GM12878 (cell line): ENCODE data around the gene SDCCAG8. TPM values are rescaled to one million over a fixed set of nuclear protein-coding genes. Genes with fewer than 3 reads are reported as not detected.

ENCODE experiments used
- ATAC-seq: fragments of 200-7000 bp; cut with Tn5 transposase; 3 replicates; pipeline ENCODE4 v1.9.1; 2020; ENCODE audit warnings: mild to moderate bottlenecking, moderate library complexity
- BruUV-seq: library from RNA; stranded (reverse); fragments of 400-500 nt; replicated peaks from 2 replicates; lab custom pipeline; 2021; lab: Mats Ljungman, UMichigan
- CTCF ChIA-PET: fragments of 300-600 bp; sonication (Branson Sonifier 250); formaldehyde crosslinking; extraction: SDS; loops from one replicate; lab custom pipeline; 2021; ENCODE audit warnings: inconsistent platforms; lab: Yijun Ruan, JAX
- POLR2A ChIA-PET: fragments of 350-600 bp; formaldehyde crosslinking; extraction: SDS; loops from one replicate; lab custom pipeline; 2021; ENCODE audit warnings: inconsistent platforms; lab: Charles Lee
- RAD21 ChIA-PET: fragments of 300-600 bp; sonication (Branson Sonifier 250); formaldehyde crosslinking; loops from one replicate; lab custom pipeline; 2023; ENCODE audit warnings: antibody characterized with exemption; ENCODE audit not compliant: unreplicated experiment; lab: Charles Lee
- SMC1A ChIA-PET: fragments of 300-600 bp; sonication (Branson Sonifier 250); formaldehyde crosslinking; loops from one replicate; lab custom pipeline; 2023; ENCODE audit not compliant: unreplicated experiment, uncharacterized antibody; lab: Charles Lee
- DNase-seq: peaks from one replicate; pipeline ENCODE4 v3.0.0-alpha.2; 2011; ENCODE audit warnings: low read depth, low spot score
- FAIRE-seq: peaks from 3 replicates; lab custom pipeline; 2011; peaks lifted over from hg19 to GRCh38; lab: Jason Lieb, UNC
- H2AFZ ChIP-seq: 2 replicates; pipeline ENCODE4 v1.6.0; 2011; ENCODE audit warnings: low read depth, low read length, control low read depth; ENCODE audit not compliant: control insufficient read depth
- H3K27ac ChIP-seq: 2 replicates; pipeline ENCODE4 v1.5.1; 2011; ENCODE audit warnings: control low read depth; ENCODE audit not compliant: control insufficient read depth, insufficient read depth
- H3K27me3 ChIP-seq, 2 experiments: replicated peaks in 1 of 2; 2 replicates each; pipeline versions ENCODE4 v1.6.0 to v1.6.1; 2011; ENCODE audit warnings: low read length in 1 of 2; ENCODE audit not compliant: control insufficient read depth in 2 of 2, insufficient read depth in 2 of 2
- H3K36me3 ChIP-seq, 2 experiments: 2 replicates each; pipeline ENCODE4 v1.5.1; 2011; ENCODE audit warnings: low read length in 1 of 2; ENCODE audit not compliant: control insufficient read depth in 2 of 2, insufficient read depth in 2 of 2
- H3K4me1 ChIP-seq: 2 replicates; pipeline ENCODE4 v1.6.1; 2011; ENCODE audit warnings: mild to moderate bottlenecking, low read length, moderate library complexity, mixed read lengths; ENCODE audit not compliant: control insufficient read depth, insufficient read depth
- H3K4me2 ChIP-seq: 2 replicates; pipeline ENCODE4 v1.6.0; 2011; ENCODE audit warnings: control low read depth; ENCODE audit not compliant: control insufficient read depth, insufficient read depth
- H3K4me3 ChIP-seq: fragments of 200-600 bp; sonication (generic); 2 replicates; pipeline ENCODE4 v1.5.1; 2016
- H3K79me2 ChIP-seq: 2 replicates; pipeline ENCODE4 v1.6.0; 2011; ENCODE audit warnings: low read length; ENCODE audit not compliant: control insufficient read depth, insufficient read depth
- H3K9ac ChIP-seq: 2 replicates; pipeline ENCODE4 v1.8.0; 2011; ENCODE audit warnings: low read length, control low read depth, mixed read lengths; ENCODE audit not compliant: control insufficient read depth, insufficient read depth
- H3K9me3 ChIP-seq: replicated peaks from 3 replicates; pipeline ENCODE4 v1.5.1; 2011; ENCODE audit warnings: mild to moderate bottlenecking, low read length; ENCODE audit not compliant: control insufficient read depth, insufficient read depth
- H4K20me1 ChIP-seq: 2 replicates; pipeline ENCODE4 v1.6.0; 2011; ENCODE audit not compliant: control insufficient read depth, insufficient read depth
- BCL3 ChIP-seq: IDR thresholded peaks from 2 replicates; pipeline ENCODE4 v1.6.1; 2011; ENCODE audit warnings: borderline replicate concordance, low read depth, mild to moderate bottlenecking, moderate library complexity, low read length; ENCODE audit not compliant: insufficient read depth, poor library complexity, severe bottlenecking
- BHLHE40 ChIP-seq, 2 experiments: fragments of 450-650 bp in 1 of 2; IDR thresholded peaks; 2 replicates each; pipeline ENCODE4 v1.6.1; 2011 to 2017; ENCODE audit warnings: low read depth in 2 of 2, borderline replicate concordance in 1 of 2, improper control_type of control experiment in 1 of 2, low read length in 1 of 2, mild to moderate bottlenecking in 1 of 2
- BMI1 ChIP-seq: fragments of 450-650 bp; IDR thresholded peaks from 2 replicates; pipeline ENCODE4 v1.6.1; 2016; ENCODE audit warnings: mild to moderate bottlenecking, moderate library complexity, borderline replicate concordance
- CTCF ChIP-seq, 3 experiments: IDR thresholded peaks in 2 of 3; conservative IDR thresholded peaks in 1 of 3; 2 replicates each; pipeline ENCODE4 v1.5.1; 2011; ENCODE audit warnings: low read depth in 3 of 3, low read length in 3 of 3, mild to moderate bottlenecking in 3 of 3, control low read depth in 2 of 3, moderate library complexity in 2 of 3, inconsistent platforms in 1 of 3, mixed read lengths in 1 of 3; ENCODE audit not compliant: control insufficient read depth in 2 of 3, insufficient read depth in 1 of 3; ENCODE audit errors: extremely low read depth in 1 of 3
- E2F8 ChIP-seq: fragments of 450-650 bp; IDR thresholded peaks from 2 replicates; pipeline ENCODE4 v1.6.1; 2018; ENCODE audit warnings: mild to moderate bottlenecking, low read depth, moderate library complexity; ENCODE audit not compliant: partially characterized antibody
- ELK1 ChIP-seq: IDR thresholded peaks from 2 replicates; pipeline ENCODE4 v1.6.1; 2012; ENCODE audit warnings: low read depth, low read length, improper control_type of control experiment
- FOS ChIP-seq: IDR thresholded peaks from 3 replicates; pipeline ENCODE4 v1.6.1; 2011; ENCODE audit warnings: borderline replicate concordance; ENCODE audit not compliant: insufficient read length; ENCODE audit errors: extremely low read depth
- IRF4 ChIP-seq: IDR thresholded peaks from 2 replicates; pipeline ENCODE4 v1.6.1; 2011; ENCODE audit warnings: low read depth, low read length
- PRDM15 ChIP-seq: fragments of 450-650 bp; formaldehyde crosslinking; IDR thresholded peaks from 2 replicates; pipeline ENCODE4 v1.4.0; 2020; ENCODE audit warnings: mild to moderate bottlenecking, moderate library complexity
- SIN3A ChIP-seq: IDR thresholded peaks from 2 replicates; pipeline ENCODE4 v1.6.1; 2012; ENCODE audit warnings: low read depth, low read length, improper control_type of control experiment
- WGBS: methylation state at CpG from one replicate; pipeline ENCODE4 v1.1.6; 2016; ENCODE audit warnings: low lambda C conversion rate; ENCODE audit not compliant: insufficient replicate concordance, insufficient coverage; ENCODE audit errors: missing lambda C conversion rate; 5-methylcytosine and 5-hydroxymethylcytosine counted together
- in situ Hi-C: fragments of 300-500 bp; cut with MboI; formaldehyde crosslinking; loops from 9 replicates; pipeline ENCODE4 v1.14.3; 2018; ENCODE audit warnings: mixed read lengths
- intact Hi-C: fragments of 100-400 bp; cut with micrococcal nuclease; formaldehyde crosslinking; loops from one replicate; pipeline ENCODE4 v1.14.2; 2022; ENCODE audit not compliant: unreplicated experiment
- polyA plus RNA-seq, 11 experiments: library from polyadenylated mRNA; depleted of rRNA in 4 of 11; unstranded in 6 of 11; stranded (reverse) in 5 of 11; fragments of >200 nt; fragmentation: Nextera tagmentation in 4 of 11; fragmentation: Illumina TruSeq in 1 of 11; extraction: Ambion mirVana in 4 of 11; extraction: Trizol in 1 of 11; gene quantifications; 1 replicate in 1 of 11; 2 replicates in 10 of 11; pipeline versions ENCODE4 v1.2.1 to v1.2.3, GENCODE V29; 2011 to 2016; ENCODE audit warnings: inconsistent platforms in 2 of 11, missing spikeins in 2 of 11, low read depth in 1 of 11
- total RNA-seq, 4 experiments: library from RNA; depleted of rRNA in 3 of 4; stranded (reverse); fragments of >200 nt in 3 of 4; fragmentation: Illumina TruSeq in 1 of 4; extraction: Trizol in 1 of 4; gene quantifications; 2 replicates each; pipeline versions ENCODE4 v1.2.1 to v1.2.3, GENCODE V29; 2013 to 2021

Gene SDCCAG8
- total and polyA plus RNA-seq, 10 of the 15 experiments (the other 5 are each of a cell fraction or from before 2014, with no cell fraction given): 15.0 to 25.6 (median 20.6) TPM

- DNase-seq (no peak), FAIRE-seq (no peak), ATAC-seq (no peak)
- Histone ChIP-seq H3K9ac (no peak overlapping the region), H3K4me2 (no peak overlapping the region), H3K4me1 (no peaks in the 10 kb centered on the region), H4K20me1 (no peaks in the 10 kb centered on the region), H3K27me3 (no peaks in the 10 kb centered on the region), H2AFZ (no peak overlapping the region), H3K79me2 (no peaks in the 10 kb centered on the region), H3K9me3 (peaks cover 2% of the 10 kb centered on the region; the same call in 1 of the 3 replicates), H3K4me3 (no peak overlapping the region), H3K36me3 (peaks cover 1 to 6% of the 10 kb centered on the region in 2 experiments; a peak in 2 of 4 replicates), H3K27ac (no peak overlapping the region)
- 94% methylated on average over 3 of the region's 3 CpGs for WGBS
- in situ Hi-C loops (no loop called here), intact Hi-C loops (no loop called here)
- ChIA-PET CTCF (interaction anchor here (1.1 kb wide), 1 partner anchor 36 kb away, joined by 3 read pairs; no protein-coding TSS in a partner anchor), SMC1A (no interaction called here), RAD21 (no interaction called here), POLR2A (interaction anchor here (0.6 kb wide), 1 partner anchor 24 kb away, joined by 9 read pairs; no protein-coding TSS in a partner anchor)
- BruUV-seq: no TSS peak
- TF ChIP-seq BMI1: no peak
- no peak for TF ChIP-seq CTCF (IDR thresholded peaks at IDR 0.05 in 2 of 3, conservative IDR thresholded peaks at IDR 0.05 in 1 of 3; ENCODE audit: control insufficient read depth in 2 of 3, extremely low read depth in 1 of 3, insufficient read depth in 1 of 3, low read depth in 3 of 3, low read length in 3 of 3)
- no peak for TF ChIP-seq SIN3A
- TF ChIP-seq E2F8: no peak
- TF ChIP-seq IRF4: no peak
- TF ChIP-seq ELK1: no peak
- no peak for TF ChIP-seq BCL3
- TF ChIP-seq FOS: no peak
- no peak for TF ChIP-seq PRDM15 (CRISPR knock-in tag)
- no peak for TF ChIP-seq BHLHE40 (IDR thresholded peaks at IDR 0.05; ENCODE audit: borderline replicate concordance in 1 of 2, low read depth in 2 of 2, low read length in 1 of 2)
Measured at GRCh38 chr1:243275316-243275715, 19.5 kb downstream of the SDCCAG8 start.
